ENCODE measurements around the gene CCSER1. TPM values are rescaled to one million over a fixed set of nuclear protein-coding genes. Genes with fewer than 3 reads are reported as not detected.
"Not testable (repeated sequence)": the region's sequence is repeated elsewhere in the genome, so short reads cannot be mapped to it uniquely, and the experiment has no call there.

CCSER1 gene
- total and polyA plus RNA-seq, 2 donors (not counting 1 experiment from before 2014, with no cell fraction given): under 0.01 TPM; not detected in 1

- H4K20me1 ChIP-seq (ENCODE audit: control insufficient read depth, extremely low read depth, insufficient read depth, low read length): no peaks in the 10 kb centered on the region
- H3K4me2 ChIP-seq (ENCODE audit: extremely low read depth, insufficient read depth, low read length): no peak overlapping the region
- no peaks in the 10 kb centered on the region for H3K36me3 ChIP-seq (ENCODE audit: control insufficient read depth, insufficient read depth, low read length)
- H3K79me2 ChIP-seq (ENCODE audit: control insufficient read depth, insufficient read depth, low read length): no peaks in the 10 kb centered on the region
- TF ChIP-seq CTCF (conservative IDR thresholded peaks at IDR 0.05 in 1 of 2, IDR thresholded peaks at IDR 0.05 in 1 of 2; ENCODE audit: low read depth in 1 of 2, low read length in 2 of 2) (no peak), EZH2 (IDR thresholded peaks at IDR 0.05; ENCODE audit: low read length, missing control alignments) (no peak)
- DNase-seq (ENCODE audit: low read depth in 2 of 2): peak; percentile 2 to 81
- H3K27me3 ChIP-seq (ENCODE audit: control insufficient read depth, insufficient read depth, low read length): no peaks in the 10 kb centered on the region
- H3K27ac ChIP-seq (ENCODE audit: insufficient read depth, low read length): no peak overlapping the region
- H2AFZ ChIP-seq (ENCODE audit: low read length): no peak overlapping the region
- H3K9me3 ChIP-seq (ENCODE audit: control insufficient read depth, insufficient read depth, low read depth, low read length): no peaks in the 10 kb centered on the region
- H3K9ac ChIP-seq (ENCODE audit: insufficient read depth, low read length): no peak overlapping the region
- H3K4me3 ChIP-seq (replicated peaks in 1 of 4; ENCODE audit: control extremely low read depth in 1 of 4, insufficient read depth in 1 of 4, low read depth in 3 of 4, low read length in 4 of 4): no peak overlapping the region
- no peaks in the 10 kb centered on the region for H3K4me1 ChIP-seq (ENCODE audit: control insufficient read depth, extremely low read depth, insufficient read depth, low read length)
These were observed 1321.6 kb downstream of the CCSER1 start for GRCh38 chr4:91448668-91449330.

GRCh38 chr4:91454111-91454510 lies 1326.9 kb downstream of the CCSER1 start:
- H3K9me3 ChIP-seq (ENCODE audit: control insufficient read depth, insufficient read depth, low read depth, low read length): no peaks in the 10 kb centered on the region
- TF ChIP-seq EZH2 (IDR thresholded peaks at IDR 0.05; ENCODE audit: low read length, missing control alignments) (no peak), CTCF (conservative IDR thresholded peaks at IDR 0.05 in 1 of 2, IDR thresholded peaks at IDR 0.05 in 1 of 2; ENCODE audit: low read depth in 1 of 2, low read length in 2 of 2) (no peak)
- H2AFZ ChIP-seq (ENCODE audit: low read length): no peak overlapping the region
- no peak overlapping the region for H3K4me2 ChIP-seq (ENCODE audit: extremely low read depth, insufficient read depth, low read length)
- H3K4me3 ChIP-seq (replicated peaks in 1 of 4; ENCODE audit: control extremely low read depth in 1 of 4, insufficient read depth in 1 of 4, low read depth in 3 of 4, low read length in 4 of 4): no peak overlapping the region
- no peaks in the 10 kb centered on the region for H3K4me1 ChIP-seq (ENCODE audit: control insufficient read depth, extremely low read depth, insufficient read depth, low read length)
- no peaks in the 10 kb centered on the region for H3K36me3 ChIP-seq (ENCODE audit: control insufficient read depth, insufficient read depth, low read length)
- no peak for DNase-seq (ENCODE audit: low read depth in 2 of 2)
- H3K27me3 ChIP-seq (ENCODE audit: control insufficient read depth, insufficient read depth, low read length): no peaks in the 10 kb centered on the region
- H4K20me1 ChIP-seq (ENCODE audit: control insufficient read depth, extremely low read depth, insufficient read depth, low read length): no peaks in the 10 kb centered on the region
- H3K9ac ChIP-seq (ENCODE audit: insufficient read depth, low read length): no peak overlapping the region
- H3K27ac ChIP-seq (ENCODE audit: insufficient read depth, low read length): no peak overlapping the region
- H3K79me2 ChIP-seq (ENCODE audit: control insufficient read depth, insufficient read depth, low read length): no peaks in the 10 kb centered on the region

- not testable (repeated sequence) for H3K36me3 ChIP-seq (ENCODE audit: control insufficient read depth, insufficient read depth, low read length); H3K4me1 ChIP-seq (ENCODE audit: control insufficient read depth, extremely low read depth, insufficient read depth, low read length); H3K9me3 ChIP-seq (ENCODE audit: control insufficient read depth, insufficient read depth, low read depth, low read length); H3K79me2 ChIP-seq (ENCODE audit: control insufficient read depth, insufficient read depth, low read length); DNase-seq (ENCODE audit: low read depth in 2 of 2); H3K27ac ChIP-seq (ENCODE audit: insufficient read depth, low read length); H3K4me2 ChIP-seq (ENCODE audit: extremely low read depth, insufficient read depth, low read length); H3K9ac ChIP-seq (ENCODE audit: insufficient read depth, low read length); H4K20me1 ChIP-seq (ENCODE audit: control insufficient read depth, extremely low read depth, insufficient read depth, low read length); H2AFZ ChIP-seq (ENCODE audit: low read length); H3K4me3 ChIP-seq (replicated peaks in 1 of 4; ENCODE audit: control extremely low read depth in 1 of 4, insufficient read depth in 1 of 4, low read depth in 3 of 4, low read length in 4 of 4); H3K27me3 ChIP-seq (ENCODE audit: control insufficient read depth, insufficient read depth, low read length)
These were observed 1335.4 kb downstream of the CCSER1 start for GRCh38 chr4:91462566-91462965.

Data from fibroblast of lung (primary cell).